Mesendoderm (in vitro differentiated cells): Measurements from ENCODE around the gene PRKCB.

Source experiments
- DNase-seq: peaks from one replicate; pipeline ENCODE4 v3.0.0; 2013
- H2AK5ac ChIP-seq: 2 replicates; pipeline ENCODE4 v1.6.1; 2013; ENCODE audit warnings: low read length, inconsistent platforms
- H2BK120ac ChIP-seq: 2 replicates; pipeline ENCODE4 v1.6.1; 2013; ENCODE audit warnings: low read depth, mild to moderate bottlenecking, low read length, moderate library complexity, mixed read lengths
- H2BK15ac ChIP-seq: replicated peaks from 2 replicates; pipeline ENCODE4 v1.6.1; 2013; ENCODE audit warnings: low read depth, mild to moderate bottlenecking, moderate library complexity
- H2BK5ac ChIP-seq: 2 replicates; pipeline ENCODE4 v1.6.1; 2013; ENCODE audit warnings: low read length, inconsistent platforms
- H3K18ac ChIP-seq: 2 replicates; pipeline ENCODE4 v1.6.1; 2013; ENCODE audit warnings: mild to moderate bottlenecking, low read length, mixed read lengths
- H3K23ac ChIP-seq: one replicate; pipeline ENCODE4 v1.6.1; 2013; ENCODE audit warnings: low read length
- H3K27ac ChIP-seq: 2 replicates; pipeline ENCODE4 v1.5.1; 2013; ENCODE audit warnings: low read depth, mild to moderate bottlenecking, inconsistent platforms, low read length, moderate library complexity
- H3K27me3 ChIP-seq: 2 replicates; pipeline ENCODE4 v1.6.1; 2013; ENCODE audit warnings: low read length, control low read depth, mild to moderate bottlenecking, inconsistent platforms; ENCODE audit not compliant: insufficient read depth, poor library complexity
- H3K36me3 ChIP-seq: 2 replicates; pipeline ENCODE4 v1.6.1; 2013; ENCODE audit warnings: low read length, inconsistent platforms; ENCODE audit not compliant: control insufficient read depth, insufficient read depth
- H3K4ac ChIP-seq: one replicate; pipeline ENCODE4 v1.6.1; 2013; ENCODE audit warnings: low read depth, mild to moderate bottlenecking, low read length, moderate library complexity
- H3K4me1 ChIP-seq: 2 replicates; pipeline ENCODE4 v1.6.1; 2013; ENCODE audit warnings: low read depth, low read length, inconsistent platforms; ENCODE audit not compliant: control insufficient read depth
- H3K4me2 ChIP-seq: 2 replicates; pipeline ENCODE4 v1.6.1; 2013; ENCODE audit warnings: low read length
- H3K4me3 ChIP-seq: 2 replicates; pipeline ENCODE4 v1.5.1; 2013; ENCODE audit warnings: mild to moderate bottlenecking, low read length
- H3K56ac ChIP-seq: one replicate; pipeline ENCODE4 v1.6.1; 2013; ENCODE audit warnings: low read length
- H3K79me1 ChIP-seq: 2 replicates; pipeline ENCODE4 v1.6.1; 2013; ENCODE audit warnings: low read length, inconsistent platforms
- H3K79me2 ChIP-seq: 2 replicates; pipeline ENCODE4 v1.6.1; 2013; ENCODE audit warnings: mild to moderate bottlenecking, low read length; ENCODE audit not compliant: control insufficient read depth, insufficient read depth
- H3K9ac ChIP-seq: 2 replicates; pipeline ENCODE4 v1.6.1; 2013; ENCODE audit warnings: low read length, inconsistent platforms
- H4K5ac ChIP-seq: one replicate; pipeline ENCODE4 v1.6.1; 2013; ENCODE audit warnings: low read length
- H4K8ac ChIP-seq: one replicate; pipeline ENCODE4 v1.6.1; 2013; ENCODE audit warnings: low read depth, mild to moderate bottlenecking, control low read depth, low read length, moderate library complexity
- WGBS: extraction: QIAGEN DNeasy Blood & Tissue Kit; methylation state at CpG from one replicate; pipeline ENCODE4 v1.1.7; 2013; ENCODE audit warnings: low lambda C conversion rate, missing lambda C conversion rate; ENCODE audit not compliant: insufficient coverage; ENCODE audit errors: extremely low coverage; 5-methylcytosine and 5-hydroxymethylcytosine counted together

The PRKCB gene

DNA sequence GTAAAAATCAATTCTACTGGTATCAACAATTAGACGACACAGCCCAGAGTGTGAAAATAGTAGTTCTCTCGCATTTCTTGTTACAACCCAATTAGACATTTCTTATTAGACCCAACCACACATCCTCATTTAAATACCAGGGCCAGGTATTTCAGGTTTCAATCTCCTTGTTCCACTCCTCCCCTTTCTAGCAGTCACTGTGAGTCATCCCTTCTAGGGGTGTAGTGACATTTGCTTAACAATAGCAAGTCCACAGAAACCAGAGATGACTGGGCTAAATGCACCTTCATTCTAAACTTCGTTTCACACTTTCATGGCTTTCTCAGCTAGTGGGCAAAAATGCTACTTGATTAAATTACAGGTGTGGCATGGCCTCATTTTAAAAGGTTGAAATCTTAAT lies 303.5 kb downstream of the PRKCB start:
- Histone ChIP-seq H3K56ac (no peak overlapping the region), H4K8ac (no peak overlapping the region), H3K79me2 (no peaks in the 10 kb centered on the region), H4K5ac (no peak overlapping the region), H3K79me1 (no peaks in the 10 kb centered on the region), H2BK15ac (no peak overlapping the region), H2AK5ac (no peak overlapping the region), H3K27me3 (no peaks in the 10 kb centered on the region), H3K18ac (no peak overlapping the region), H2BK120ac (no peak overlapping the region), H3K9ac (no peak overlapping the region), H3K23ac (no peak overlapping the region), H2BK5ac (no peak overlapping the region), H3K4me1 (peaks cover 5% of the 10 kb centered on the region), H3K4ac (no peak overlapping the region), H3K4me3 (no peak overlapping the region), H3K36me3 (no peaks in the 10 kb centered on the region), H3K27ac (no peak overlapping the region), H3K4me2 (no peak overlapping the region)
- no CpG with 5 or more reads among the region's 3 CpGs for WGBS
- peak; percentile 97 for DNase-seq

DNA sequence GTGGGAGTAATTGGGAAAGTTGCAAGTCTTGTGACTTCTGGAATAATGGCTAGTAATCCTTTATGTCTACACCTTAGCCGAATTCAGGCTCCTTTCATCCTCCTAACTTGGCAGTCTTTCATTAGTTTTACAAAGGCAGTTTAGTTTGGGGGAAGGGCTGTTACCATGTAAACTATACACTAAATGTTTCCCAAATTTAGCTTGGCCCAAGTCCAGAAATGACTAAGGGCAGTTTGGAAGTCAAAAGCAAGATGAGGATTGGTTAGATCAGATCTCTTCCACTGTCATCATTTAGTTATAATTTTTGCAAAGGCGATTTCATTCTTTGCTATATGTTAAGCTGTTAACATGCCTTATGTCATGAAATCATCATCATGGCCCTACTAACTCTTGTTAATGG lies 304.9 kb downstream of the PRKCB start:
- no peak overlapping the region for H2BK5ac ChIP-seq
- no peak overlapping the region for H4K5ac ChIP-seq
- H2AK5ac ChIP-seq, result no peak overlapping the region
- H3K4me2 ChIP-seq, result no peak overlapping the region
- no peaks in the 10 kb centered on the region for H3K79me2 ChIP-seq
- no peak overlapping the region for H3K56ac ChIP-seq
- no peak overlapping the region for H3K4ac ChIP-seq
- H3K79me1 ChIP-seq, result no peaks in the 10 kb centered on the region
- H3K36me3 ChIP-seq, result no peaks in the 10 kb centered on the region
- H3K9ac ChIP-seq, result no peak overlapping the region
- no peak overlapping the region for H2BK120ac ChIP-seq
- no peak overlapping the region for H4K8ac ChIP-seq
- H2BK15ac ChIP-seq, result no peak overlapping the region
- no peak overlapping the region for H3K27ac ChIP-seq
- DNase-seq, result no peak
- H3K4me3 ChIP-seq, result no peak overlapping the region
- no peak overlapping the region for H3K23ac ChIP-seq
- no peaks in the 10 kb centered on the region for H3K27me3 ChIP-seq
- peaks cover 5% of the 10 kb centered on the region for H3K4me1 ChIP-seq
- no peak overlapping the region for H3K18ac ChIP-seq
- no CpG with 5 or more reads among the region's 2 CpGs for WGBS

GRCh38 chr16:24141466-24141865 lies 305.7 kb downstream of the PRKCB start:
- no CpG with 5 or more reads among the region's 5 CpGs for WGBS
- no peak overlapping the region for H3K27ac ChIP-seq

GRCh38 chr16:24141917-24142316 lies 306.1 kb downstream of the PRKCB start:
- no peak overlapping the region for H3K4me2 ChIP-seq
- no peak overlapping the region for H3K4ac ChIP-seq
- no peak overlapping the region for H3K27ac ChIP-seq
- H2BK120ac ChIP-seq, result no peak overlapping the region
- H3K56ac ChIP-seq, result no peak overlapping the region
- H3K4me1 ChIP-seq, result peaks cover 2% of the 10 kb centered on the region
- no CpG with 5 or more reads among the region's 2 CpGs for WGBS
- no peak overlapping the region for H4K5ac ChIP-seq
- no peak overlapping the region for H3K18ac ChIP-seq
- H3K27me3 ChIP-seq, result no peaks in the 10 kb centered on the region
- no peak overlapping the region for H2BK15ac ChIP-seq
- DNase-seq, result no peak
- no peak overlapping the region for H2BK5ac ChIP-seq
- H2AK5ac ChIP-seq, result no peak overlapping the region
- no peak overlapping the region for H4K8ac ChIP-seq
- H3K79me2 ChIP-seq, result no peaks in the 10 kb centered on the region
- no peaks in the 10 kb centered on the region for H3K36me3 ChIP-seq
- H3K79me1 ChIP-seq, result no peaks in the 10 kb centered on the region
- no peak overlapping the region for H3K4me3 ChIP-seq
- no peak overlapping the region for H3K23ac ChIP-seq
- H3K9ac ChIP-seq, result no peak overlapping the region

More at GRCh38 chr16:24141466-24141865, 305.7 kb downstream of the PRKCB start:
- Histone ChIP-seq H3K9ac (no peak overlapping the region), H4K8ac (no peak overlapping the region), H3K79me1 (no peaks in the 10 kb centered on the region), H4K5ac (no peak overlapping the region), H2BK5ac (no peak overlapping the region), H2BK120ac (no peak overlapping the region), H3K27me3 (no peaks in the 10 kb centered on the region), H2AK5ac (no peak overlapping the region), H3K4me3 (no peak overlapping the region), H3K4me2 (no peak overlapping the region), H3K36me3 (no peaks in the 10 kb centered on the region), H3K4ac (no peak overlapping the region), H3K56ac (no peak overlapping the region), H3K79me2 (no peaks in the 10 kb centered on the region), H2BK15ac (no peak overlapping the region), H3K23ac (no peak overlapping the region), H3K4me1 (peaks cover 2% of the 10 kb centered on the region), H3K18ac (no peak overlapping the region)
- DNase-seq, result peak; percentile 23

- H4K8ac ChIP-seq, result no peak overlapping the region
- H3K27ac ChIP-seq, result no peak overlapping the region
- H3K27me3 ChIP-seq, result no peaks in the 10 kb centered on the region
- DNase-seq, result no peak
- H3K79me1 ChIP-seq, result no peaks in the 10 kb centered on the region
- no peak overlapping the region for H2BK5ac ChIP-seq
- H3K23ac ChIP-seq, result no peak overlapping the region
- no peak overlapping the region for H3K56ac ChIP-seq
- no peak overlapping the region for H3K4me3 ChIP-seq
- H3K36me3 ChIP-seq, result no peaks in the 10 kb centered on the region
- H3K4me2 ChIP-seq, result no peak overlapping the region
- H3K18ac ChIP-seq, result no peak overlapping the region
- H3K4ac ChIP-seq, result no peak overlapping the region
- H3K4me1 ChIP-seq, result no peaks in the 10 kb centered on the region
- no peak overlapping the region for H2BK120ac ChIP-seq
- WGBS, result no CpG with 5 or more reads among the region's 3 CpGs
- no peak overlapping the region for H4K5ac ChIP-seq
- H2BK15ac ChIP-seq, result no peak overlapping the region
- H2AK5ac ChIP-seq, result no peak overlapping the region
- H3K9ac ChIP-seq, result no peak overlapping the region
- H3K79me2 ChIP-seq, result no peaks in the 10 kb centered on the region
Measured at GRCh38 chr16:24145927-24146326, 310.1 kb downstream of the PRKCB start.

- H3K79me1 ChIP-seq, result no peaks in the 10 kb centered on the region
- no peak overlapping the region for H3K18ac ChIP-seq
- DNase-seq, result peak; percentile 37
- H4K8ac ChIP-seq, result no peak overlapping the region
- no peaks in the 10 kb centered on the region for H3K79me2 ChIP-seq
- H4K5ac ChIP-seq, result no peak overlapping the region
- H2BK120ac ChIP-seq, result no peak overlapping the region
- H3K4me3 ChIP-seq, result no peak overlapping the region
- no peaks in the 10 kb centered on the region for H3K4me1 ChIP-seq
- H3K9ac ChIP-seq, result no peak overlapping the region
- WGBS, result no CpG with 5 or more reads among the region's 7 CpGs
- no peaks in the 10 kb centered on the region for H3K27me3 ChIP-seq
- no peak overlapping the region for H3K27ac ChIP-seq
- H3K4me2 ChIP-seq, result no peak overlapping the region
- H3K56ac ChIP-seq, result no peak overlapping the region
- no peak overlapping the region for H3K4ac ChIP-seq
- H2BK15ac ChIP-seq, result no peak overlapping the region
- no peak overlapping the region for H3K23ac ChIP-seq
- no peak overlapping the region for H2BK5ac ChIP-seq
- H2AK5ac ChIP-seq, result no peak overlapping the region
- no peaks in the 10 kb centered on the region for H3K36me3 ChIP-seq
Measured at GRCh38 chr16:24146518-24146917, 310.7 kb downstream of the PRKCB start.
